SU-DHL-6 (cell line): ENCODE measurements around the gene SLC11A2.

Source experiments
- EZH2phosphoT487 ChIP-seq: fragments of 200-600 bp; sonication (generic), shearing (Covaris generic); conservative IDR thresholded peaks from 2 replicates; pipeline ENCODE4 v1.6.1; 2018; ENCODE audit warnings: mild to moderate bottlenecking, antibody characterized with exemption, low read length, moderate library complexity, mixed read lengths
- TF ChIP-seq, protein P1 (sequence below): fragments of 200-600 bp; sonication (generic); IDR thresholded peaks from one replicate; pipeline ENCODE4 v1.5.1; 2017; ENCODE audit warnings: antibody characterized with exemption, mild to moderate bottlenecking, low read length, moderate library complexity; ENCODE audit not compliant: insufficient read depth, poor library complexity, severe bottlenecking

GRCh38 chr12:50929831-50930230 lies 96.4 kb downstream of the SLC11A2 start:
- TF ChIP-seq, protein P1, sequence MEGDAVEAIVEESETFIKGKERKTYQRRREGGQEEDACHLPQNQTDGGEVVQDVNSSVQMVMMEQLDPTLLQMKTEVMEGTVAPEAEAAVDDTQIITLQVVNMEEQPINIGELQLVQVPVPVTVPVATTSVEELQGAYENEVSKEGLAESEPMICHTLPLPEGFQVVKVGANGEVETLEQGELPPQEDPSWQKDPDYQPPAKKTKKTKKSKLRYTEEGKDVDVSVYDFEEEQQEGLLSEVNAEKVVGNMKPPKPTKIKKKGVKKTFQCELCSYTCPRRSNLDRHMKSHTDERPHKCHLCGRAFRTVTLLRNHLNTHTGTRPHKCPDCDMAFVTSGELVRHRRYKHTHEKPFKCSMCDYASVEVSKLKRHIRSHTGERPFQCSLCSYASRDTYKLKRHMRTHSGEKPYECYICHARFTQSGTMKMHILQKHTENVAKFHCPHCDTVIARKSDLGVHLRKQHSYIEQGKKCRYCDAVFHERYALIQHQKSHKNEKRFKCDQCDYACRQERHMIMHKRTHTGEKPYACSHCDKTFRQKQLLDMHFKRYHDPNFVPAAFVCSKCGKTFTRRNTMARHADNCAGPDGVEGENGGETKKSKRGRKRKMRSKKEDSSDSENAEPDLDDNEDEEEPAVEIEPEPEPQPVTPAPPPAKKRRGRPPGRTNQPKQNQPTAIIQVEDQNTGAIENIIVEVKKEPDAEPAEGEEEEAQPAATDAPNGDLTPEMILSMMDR = no peak
- TF ChIP-seq EZH2phosphoT487 = no peak
